ENCODE measurements around the gene OSBPL5.

- TF ChIP-seq CTCF (conservative IDR thresholded peaks at IDR 0.05 in 1 of 2, IDR thresholded peaks at IDR 0.05 in 1 of 2; ENCODE audit: low read depth in 1 of 2, low read length in 2 of 2) (no peak), EZH2 (IDR thresholded peaks at IDR 0.05; ENCODE audit: low read length, missing control alignments) (no peak)
These were observed 77.7 kb downstream of the OSBPL5 start for GRCh38 chr11:3087373-3087772.
